Measurements from ENCODE around the gene ADI1. TPM values are rescaled to one million over a fixed set of nuclear protein-coding genes. Genes with fewer than 3 reads are reported as not detected.

The ADI1 gene
- total RNA-seq, 5 donors from 2014 or later (not counting 1 experiment from before 2014, with no cell fraction given): 20.9 to 29.0 (median 28.3) TPM

- Histone ChIP-seq H3K36me3 (ENCODE audit: control insufficient read depth in 2 of 2, extremely low read depth in 1 of 2, insufficient read depth in 1 of 2, low read length in 1 of 2) (peaks cover 4 to 45% of the 10 kb centered on the region in 2 donors), H3K4me3 (ENCODE audit: control insufficient read depth in 1 of 2, extremely low read depth in 1 of 2, low read length in 1 of 2) (no peak overlapping the region), H3K27ac (ENCODE audit: low read length) (no peak overlapping the region), H3K27me3 (replicated peaks in 1 of 2; ENCODE audit: control insufficient read depth in 2 of 2, extremely low read depth in 1 of 2, insufficient read depth in 2 of 2, low read length in 1 of 2) (no peaks in the 10 kb centered on the region), H3K4me1 (ENCODE audit: control insufficient read depth in 1 of 2, extremely low read depth in 1 of 2, insufficient read depth in 2 of 2, low read length in 2 of 2) (no peaks in the 10 kb centered on the region), H3K9me3 (no peaks in the 10 kb centered on the region)
- no peak overlapping the region for H3K4me3 Mint-ChIP-seq
- peaks cover 33% of the 10 kb centered on the region for H3K36me3 Mint-ChIP-seq
- CTCF ChIA-PET: no interaction called here
- DNase-seq: no peak
- H3K9me3 Mint-ChIP-seq: no peaks in the 10 kb centered on the region
- WGBS (ENCODE audit: insufficient coverage): 85% methylated on average over 5 of the region's 9 CpGs
- POLR2A ChIA-PET: no interaction called here
- no peak overlapping the region for H3K27ac Mint-ChIP-seq
- H3K4me1 Mint-ChIP-seq: peaks cover 0 to 5% (median 0%) of the 10 kb centered on the region in 3 donors
- H3K27me3 Mint-ChIP-seq: no peaks in the 10 kb centered on the region
- ATAC-seq (replicated peaks in 1 of 4): no peak
Measured at GRCh38 chr2:3539836-3540235, 20.5 kb upstream of the ADI1 start.

- H3K27ac Mint-ChIP-seq: peak overlapping the region; percentile 23 to 52
- 91% methylated on average over 9 of the region's 16 CpGs for WGBS (ENCODE audit: insufficient coverage)
- Histone ChIP-seq H3K27ac (ENCODE audit: low read length) (no peak overlapping the region), H3K36me3 (ENCODE audit: control insufficient read depth in 2 of 2, extremely low read depth in 1 of 2, insufficient read depth in 1 of 2, low read length in 1 of 2) (peaks cover 0 to 18% of the 10 kb centered on the region in 2 donors), H3K9me3 (no peaks in the 10 kb centered on the region), H3K27me3 (replicated peaks in 1 of 2; ENCODE audit: control insufficient read depth in 2 of 2, extremely low read depth in 1 of 2, insufficient read depth in 2 of 2, low read length in 1 of 2) (no peaks in the 10 kb centered on the region), H3K4me3 (ENCODE audit: control insufficient read depth in 1 of 2, extremely low read depth in 1 of 2, low read length in 1 of 2) (peak overlapping the region in 1 of 2 donors; percentile 24), H3K4me1 (ENCODE audit: control insufficient read depth in 1 of 2, extremely low read depth in 1 of 2, insufficient read depth in 2 of 2, low read length in 2 of 2) (no peaks in the 10 kb centered on the region)
- no peaks in the 10 kb centered on the region for H3K27me3 Mint-ChIP-seq
- H3K4me3 Mint-ChIP-seq: peak overlapping the region; percentile 61 to 78 (median 64)
- peak in 8 of 35 experiments; percentile 8 to 31 (median 14) for DNase-seq
- ChIA-PET CTCF (no interaction called here), POLR2A (no interaction called here)
- H3K4me1 Mint-ChIP-seq: peaks cover 0 to 5% (median 0%) of the 10 kb centered on the region in 3 donors
- peaks cover 10% of the 10 kb centered on the region for H3K36me3 Mint-ChIP-seq
- ATAC-seq (replicated peaks in 1 of 4): peak; percentile 45 to 76 (median 66)
- H3K9me3 Mint-ChIP-seq: no peaks in the 10 kb centered on the region
Measured at GRCh38 chr2:3536682-3537632, 17.6 kb upstream of the ADI1 start.

DNA sequence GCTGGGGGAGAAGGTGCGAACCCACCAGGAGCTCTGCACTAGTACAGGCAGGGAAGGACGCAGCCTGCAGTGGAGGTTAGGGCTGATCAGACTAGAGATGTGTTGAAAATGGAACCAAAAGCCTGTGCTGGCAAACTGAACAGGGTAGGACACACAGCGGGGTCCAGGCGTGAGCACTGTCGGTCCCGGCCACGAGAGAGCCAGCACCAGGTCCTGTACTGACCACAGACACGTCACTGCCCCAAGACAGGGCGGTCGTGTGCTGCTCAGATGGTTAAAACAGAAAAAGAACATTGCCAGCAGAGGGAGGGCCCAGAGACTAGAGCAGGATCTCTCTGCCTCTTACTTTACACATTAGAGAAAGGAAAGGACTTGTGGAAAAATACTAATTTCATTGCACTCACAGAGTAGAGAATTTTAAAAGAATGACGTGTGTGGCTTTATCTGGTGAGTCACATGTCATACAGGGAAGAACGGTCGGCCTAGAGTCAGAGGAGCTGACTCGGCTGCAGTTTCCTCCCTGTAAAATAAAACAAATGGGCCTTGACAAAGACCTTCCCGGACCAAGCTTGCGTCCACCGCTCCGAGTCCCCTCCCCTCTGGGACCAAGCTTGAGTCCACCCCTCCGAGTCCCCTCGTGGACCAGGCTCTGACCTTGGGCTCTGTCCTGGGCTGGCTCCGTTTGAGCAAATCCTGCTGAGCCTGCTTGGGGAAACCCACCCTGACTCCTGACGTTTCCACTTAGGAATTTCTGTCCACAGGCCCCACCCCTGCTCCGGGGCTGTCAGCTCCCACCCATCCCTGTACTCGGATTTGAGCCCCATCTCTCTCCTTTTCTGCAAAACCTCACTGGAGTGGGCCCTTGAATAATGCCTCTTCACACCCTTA is 16.7 kb upstream of the ADI1 start:
- no peaks in the 10 kb centered on the region for H3K27me3 ChIP-seq (replicated peaks in 1 of 2; ENCODE audit: control insufficient read depth in 2 of 2, extremely low read depth in 1 of 2, insufficient read depth in 2 of 2, low read length in 1 of 2)
- Mint-ChIP-seq H3K27ac (peak overlapping the region; percentile 23 to 52), H3K27me3 (no peaks in the 10 kb centered on the region), H3K4me1 (peaks cover 0 to 5% (median 0%) of the 10 kb centered on the region in 3 donors), H3K9me3 (no peaks in the 10 kb centered on the region), H3K36me3 (peaks cover 8% of the 10 kb centered on the region), H3K4me3 (peak overlapping the region; percentile 61 to 78 (median 64))
- no peaks in the 10 kb centered on the region for H3K9me3 ChIP-seq
- H3K4me1 ChIP-seq (ENCODE audit: control insufficient read depth in 1 of 2, extremely low read depth in 1 of 2, insufficient read depth in 2 of 2, low read length in 2 of 2): no peaks in the 10 kb centered on the region
- WGBS (ENCODE audit: insufficient coverage): 74% methylated on average over 19 of the region's 24 CpGs
- H3K27ac ChIP-seq (ENCODE audit: low read length): no peak overlapping the region
- ChIA-PET POLR2A (no interaction called here), CTCF (no interaction called here)
- peak overlapping the region in 1 of 2 donors; percentile 24 for H3K4me3 ChIP-seq (ENCODE audit: control insufficient read depth in 1 of 2, extremely low read depth in 1 of 2, low read length in 1 of 2)
- peak; percentile 19 to 47 (median 28) for ATAC-seq (replicated peaks in 1 of 4)
- no peak for DNase-seq
- H3K36me3 ChIP-seq (ENCODE audit: control insufficient read depth in 2 of 2, extremely low read depth in 1 of 2, insufficient read depth in 1 of 2, low read length in 1 of 2): peaks cover 0 to 10% of the 10 kb centered on the region in 2 donors

- Mint-ChIP-seq H3K36me3 (peaks cover 8% of the 10 kb centered on the region), H3K4me3 (peak overlapping the region in 2 of 3 donors; percentile 61 to 78)
- WGBS (ENCODE audit: insufficient coverage): 84% methylated on average over 5 of the region's 5 CpGs
Measured at GRCh38 chr2:3535467-3535793, 16.1 kb upstream of the ADI1 start.

GRCh38 chr2:3534251-3534814 is 15.0 kb upstream of the ADI1 start:
- WGBS (ENCODE audit: insufficient coverage): 94% methylated on average over 21 of the region's 24 CpGs
- H3K4me3 ChIP-seq (ENCODE audit: control insufficient read depth in 1 of 2, extremely low read depth in 1 of 2, low read length in 1 of 2): no peak overlapping the region
- Mint-ChIP-seq H3K27me3 (no peaks in the 10 kb centered on the region), H3K27ac (no peak overlapping the region), H3K36me3 (peaks cover 1% of the 10 kb centered on the region), H3K9me3 (no peaks in the 10 kb centered on the region), H3K4me3 (no peak overlapping the region), H3K4me1 (peaks cover 0 to 5% (median 0%) of the 10 kb centered on the region in 3 donors)
- DNase-seq: no peak
- peaks cover 0 to 2% of the 10 kb centered on the region in 2 donors for H3K36me3 ChIP-seq (ENCODE audit: control insufficient read depth in 2 of 2, extremely low read depth in 1 of 2, insufficient read depth in 1 of 2, low read length in 1 of 2)
- ChIA-PET CTCF (no interaction called here), POLR2A (no interaction called here)
- ATAC-seq (replicated peaks in 1 of 4): no peak
- no peaks in the 10 kb centered on the region for H3K4me1 ChIP-seq (ENCODE audit: control insufficient read depth in 1 of 2, extremely low read depth in 1 of 2, insufficient read depth in 2 of 2, low read length in 2 of 2)
- H3K9me3 ChIP-seq: no peaks in the 10 kb centered on the region
- H3K27ac ChIP-seq (ENCODE audit: low read length): no peak overlapping the region
- H3K27me3 ChIP-seq (replicated peaks in 1 of 2; ENCODE audit: control insufficient read depth in 2 of 2, extremely low read depth in 1 of 2, insufficient read depth in 2 of 2, low read length in 1 of 2): no peaks in the 10 kb centered on the region

More at GRCh38 chr2:3535467-3535793, 16.1 kb upstream of the ADI1 start:
- no peaks in the 10 kb centered on the region for H3K9me3 ChIP-seq
- H3K4me1 ChIP-seq (ENCODE audit: control insufficient read depth in 1 of 2, extremely low read depth in 1 of 2, insufficient read depth in 2 of 2, low read length in 2 of 2): no peaks in the 10 kb centered on the region
- Mint-ChIP-seq H3K27me3 (no peaks in the 10 kb centered on the region), H3K9me3 (no peaks in the 10 kb centered on the region), H3K4me1 (peaks cover 0 to 5% (median 0%) of the 10 kb centered on the region in 3 donors), H3K27ac (peak overlapping the region in 1 of 2 donors; percentile 52)
- ATAC-seq (replicated peaks in 1 of 4): no peak
- no peak overlapping the region for H3K4me3 ChIP-seq (ENCODE audit: control insufficient read depth in 1 of 2, extremely low read depth in 1 of 2, low read length in 1 of 2)
- ChIA-PET CTCF (no interaction called here), POLR2A (no interaction called here)
- no peak for DNase-seq
- peaks cover 0 to 6% of the 10 kb centered on the region in 2 donors for H3K36me3 ChIP-seq (ENCODE audit: control insufficient read depth in 2 of 2, extremely low read depth in 1 of 2, insufficient read depth in 1 of 2, low read length in 1 of 2)
- H3K27me3 ChIP-seq (replicated peaks in 1 of 2; ENCODE audit: control insufficient read depth in 2 of 2, extremely low read depth in 1 of 2, insufficient read depth in 2 of 2, low read length in 1 of 2): no peaks in the 10 kb centered on the region
- no peak overlapping the region for H3K27ac ChIP-seq (ENCODE audit: low read length)

- no peak for ATAC-seq (replicated peaks in 1 of 4)
- Histone ChIP-seq H3K4me1 (ENCODE audit: control insufficient read depth in 1 of 2, extremely low read depth in 1 of 2, insufficient read depth in 2 of 2, low read length in 2 of 2) (no peaks in the 10 kb centered on the region), H3K4me3 (ENCODE audit: control insufficient read depth in 1 of 2, extremely low read depth in 1 of 2, low read length in 1 of 2) (no peak overlapping the region), H3K9me3 (no peaks in the 10 kb centered on the region), H3K36me3 (ENCODE audit: control insufficient read depth in 2 of 2, extremely low read depth in 1 of 2, insufficient read depth in 1 of 2, low read length in 1 of 2) (peaks cover 0 to 2% of the 10 kb centered on the region in 2 donors), H3K27me3 (replicated peaks in 1 of 2; ENCODE audit: control insufficient read depth in 2 of 2, extremely low read depth in 1 of 2, insufficient read depth in 2 of 2, low read length in 1 of 2) (no peaks in the 10 kb centered on the region), H3K27ac (ENCODE audit: low read length) (no peak overlapping the region)
- DNase-seq: no peak
- no peaks in the 10 kb centered on the region for H3K9me3 Mint-ChIP-seq
- ChIA-PET CTCF (no interaction called here), POLR2A (no interaction called here)
- WGBS (ENCODE audit: insufficient coverage): 83% methylated on average over 6 of the region's 6 CpGs
- peaks cover 0 to 5% (median 0%) of the 10 kb centered on the region in 3 donors for H3K4me1 Mint-ChIP-seq
- no peak overlapping the region for H3K4me3 Mint-ChIP-seq
- H3K27ac Mint-ChIP-seq: no peak overlapping the region
- H3K36me3 Mint-ChIP-seq: no peaks in the 10 kb centered on the region
- H3K27me3 Mint-ChIP-seq: no peaks in the 10 kb centered on the region
Measured at GRCh38 chr2:3533836-3534235, 14.5 kb upstream of the ADI1 start.

All from T-cell (primary cell).